IMR-90 (cell line): Measurements from ENCODE around the gene SMOC1. TPM values are rescaled to one million over a fixed set of nuclear protein-coding genes. Genes with fewer than 3 reads are reported as not detected.

Source experiments
- ATAC-seq: fragments of 200-7000 bp; cut with Tn5 transposase; 2 replicates; pipeline ENCODE4 v1.9.1; 2020; ENCODE audit warnings: low read depth, mild to moderate bottlenecking, moderate library complexity
- BruUV-seq: library from RNA; stranded (reverse); fragments of 400-500 nt; replicated peaks from 2 replicates; lab custom pipeline; 2021; lab: Mats Ljungman, UMichigan
- CTCF ChIA-PET: fragments of 300-600 bp; formaldehyde crosslinking; extraction: SDS; loops from one replicate; lab custom pipeline; 2021; ENCODE audit warnings: antibody characterized with exemption; lab: Yijun Ruan, JAX
- POLR2A ChIA-PET: fragments of 300-600 bp; sonication (Branson Sonifier 250); formaldehyde crosslinking; loops from one replicate; lab custom pipeline; 2022; ENCODE audit warnings: antibody characterized with exemption; ENCODE audit not compliant: unreplicated experiment; lab: Charles Lee
- DNase-seq: peaks from one replicate; pipeline ENCODE4 v3.0.0; 2013
- H2AFZ ChIP-seq: replicated peaks from 2 replicates; pipeline ENCODE3; 2013; ENCODE audit warnings: low read length, mild to moderate bottlenecking; ENCODE audit not compliant: poor library complexity
- H2AK5ac ChIP-seq: 2 replicates; pipeline ENCODE4 v1.6.1; 2013; ENCODE audit warnings: low read depth, low read length, inconsistent platforms
- H2AK9ac ChIP-seq: replicated peaks from 2 replicates; pipeline ENCODE3; 2013; ENCODE audit warnings: mild to moderate bottlenecking, low read depth, low read length, moderate library complexity; ENCODE audit not compliant: poor library complexity
- H2BK120ac ChIP-seq: 2 replicates; pipeline ENCODE4 v1.6.1; 2013; ENCODE audit warnings: low read depth, low read length, inconsistent platforms
- H2BK15ac ChIP-seq: 3 replicates; pipeline ENCODE4 v1.6.1; 2013; ENCODE audit warnings: low read depth, low read length, inconsistent platforms
- H2BK20ac ChIP-seq: 2 replicates; pipeline ENCODE4 v1.6.1; 2013; ENCODE audit warnings: low read depth, mild to moderate bottlenecking, inconsistent platforms, low read length, moderate library complexity
- H2BK5ac ChIP-seq: 2 replicates; pipeline ENCODE4 v1.6.1; 2013; ENCODE audit warnings: mild to moderate bottlenecking, low read depth, low read length, inconsistent platforms; ENCODE audit not compliant: poor library complexity, severe bottlenecking
- H3K14ac ChIP-seq: replicated peaks from 2 replicates; pipeline ENCODE4 v1.6.1; 2013; ENCODE audit warnings: low read depth, low read length, inconsistent platforms
- H3K18ac ChIP-seq: 2 replicates; pipeline ENCODE4 v1.6.1; 2013; ENCODE audit warnings: low read depth, low read length, control low read depth
- H3K23ac ChIP-seq: 2 replicates; pipeline ENCODE4 v1.6.1; 2013; ENCODE audit warnings: low read depth, low read length, inconsistent platforms
- H3K27ac ChIP-seq: 2 replicates; pipeline ENCODE4 v1.5.1; 2013; ENCODE audit warnings: mild to moderate bottlenecking, control low read depth, low read length; ENCODE audit not compliant: insufficient read depth
- H3K27me3 ChIP-seq: 2 replicates; pipeline ENCODE4 v1.6.1; 2013; ENCODE audit warnings: low read length; ENCODE audit not compliant: control insufficient read depth, insufficient read depth
- H3K36me3 ChIP-seq: 2 replicates; pipeline ENCODE4 v1.6.1; 2013; ENCODE audit warnings: low read length, mixed read lengths; ENCODE audit not compliant: control insufficient read depth, insufficient read depth
- H3K4ac ChIP-seq: 2 replicates; pipeline ENCODE4 v1.6.1; 2013; ENCODE audit warnings: low read depth, low read length, inconsistent platforms
- H3K4me1 ChIP-seq: 2 replicates; pipeline ENCODE4 v1.6.1; 2013; ENCODE audit warnings: low read length, mixed read lengths; ENCODE audit not compliant: control insufficient read depth, insufficient read depth
- H3K4me2 ChIP-seq: 2 replicates; pipeline ENCODE4 v1.6.1; 2013; ENCODE audit warnings: low read depth, mild to moderate bottlenecking, control low read depth, low read length, moderate library complexity
- H3K4me3 ChIP-seq: 2 replicates; pipeline ENCODE4 v1.5.1; 2013; ENCODE audit warnings: low read depth, mild to moderate bottlenecking, control low read depth, low read length, moderate library complexity; ENCODE audit not compliant: insufficient read depth
- H3K56ac ChIP-seq: 2 replicates; pipeline ENCODE4 v1.6.1; 2013; ENCODE audit warnings: low read length, inconsistent platforms; ENCODE audit not compliant: insufficient read depth; ENCODE audit errors: extremely low read depth
- H3K79me1 ChIP-seq, 2 experiments: 2 replicates each; pipeline ENCODE4 v1.6.1; 2013; ENCODE audit warnings: low read length in 2 of 2, inconsistent platforms in 1 of 2, low read depth in 1 of 2
- H3K9ac ChIP-seq: 2 replicates; pipeline ENCODE4 v1.6.1; 2013; ENCODE audit warnings: low read depth, low read length, control low read depth
- H3K9me1 ChIP-seq: 2 replicates; pipeline ENCODE4 v1.6.1; 2013; ENCODE audit warnings: low read length, inconsistent platforms; ENCODE audit not compliant: insufficient read depth
- H3K9me3 ChIP-seq: 2 replicates; pipeline ENCODE4 v1.6.1; 2013; ENCODE audit warnings: low read length; ENCODE audit not compliant: control insufficient read depth, insufficient read depth
- H4K20me1 ChIP-seq: 2 replicates; pipeline ENCODE4 v1.6.1; 2013; ENCODE audit warnings: low read length, inconsistent platforms; ENCODE audit not compliant: insufficient read depth
- H4K5ac ChIP-seq: 2 replicates; pipeline ENCODE4 v1.6.1; 2013; ENCODE audit warnings: mild to moderate bottlenecking, low read depth, low read length, control low read depth
- H4K8ac ChIP-seq, 2 experiments: 2 replicates each; pipeline ENCODE4 v1.6.1; 2013; ENCODE audit warnings: low read depth in 2 of 2, low read length in 2 of 2, control low read depth in 1 of 2, inconsistent platforms in 1 of 2
- H4K91ac ChIP-seq: 2 replicates; pipeline ENCODE4 v1.6.1; 2013; ENCODE audit warnings: low read depth, low read length, inconsistent platforms; ENCODE audit not compliant: insufficient read depth
- BHLHE40 ChIP-seq: fragments of 150-350 bp; IDR thresholded peaks from 2 replicates; pipeline ENCODE4 v1.6.1; 2016; ENCODE audit warnings: mild to moderate bottlenecking, low read depth, low read length
- CEBPB ChIP-seq: IDR thresholded peaks from 2 replicates; pipeline ENCODE4 v1.6.1; 2012; ENCODE audit warnings: low read depth, low read length, improper control_type of control experiment
- CHD1 ChIP-seq: IDR thresholded peaks from 2 replicates; pipeline ENCODE4 v1.6.1; 2012; ENCODE audit warnings: low read depth, low read length, improper control_type of control experiment
- CTCF ChIP-seq: conservative IDR thresholded peaks from 2 replicates; pipeline ENCODE4 v1.5.1; 2012; ENCODE audit warnings: mild to moderate bottlenecking, low read depth, low read length, improper control_type of control experiment
- ELK1 ChIP-seq: fragments of 150-350 bp; IDR thresholded peaks from 2 replicates; pipeline ENCODE4 v1.6.1; 2016; ENCODE audit warnings: low read depth, mild to moderate bottlenecking, low read length, moderate library complexity, borderline replicate concordance
- FOS ChIP-seq: fragments of 150-350 bp; IDR thresholded peaks from 2 replicates; pipeline ENCODE4 v1.6.1; 2016; ENCODE audit warnings: low read depth, low read length
- MAFK ChIP-seq: IDR thresholded peaks from 2 replicates; pipeline ENCODE4 v1.6.1; 2012; ENCODE audit warnings: low read depth, low read length, improper control_type of control experiment
- MAZ ChIP-seq: IDR thresholded peaks from 2 replicates; pipeline ENCODE4 v1.6.1; 2012; ENCODE audit warnings: low read depth, mild to moderate bottlenecking, low read length, improper control_type of control experiment, moderate library complexity, borderline replicate concordance
- MXI1 ChIP-seq: IDR thresholded peaks from 2 replicates; pipeline ENCODE4 v1.6.1; 2012; ENCODE audit warnings: low read depth, mild to moderate bottlenecking, low read length, moderate library complexity, borderline replicate concordance
- NFE2L2 ChIP-seq: fragments of 150-350 bp; IDR thresholded peaks from 2 replicates; pipeline ENCODE4 v1.6.1; 2016; ENCODE audit warnings: low read depth, mild to moderate bottlenecking, low read length
- RAD21 ChIP-seq: IDR thresholded peaks from 2 replicates; pipeline ENCODE4 v1.6.1; 2012; ENCODE audit warnings: low read length, improper control_type of control experiment
- RCOR1 ChIP-seq: IDR thresholded peaks from 2 replicates; pipeline ENCODE4 v1.6.1; 2012; ENCODE audit warnings: mild to moderate bottlenecking, low read length, improper control_type of control experiment; ENCODE audit not compliant: insufficient replicate concordance
- RFX5 ChIP-seq: IDR thresholded peaks from 2 replicates; pipeline ENCODE4 v1.8.0; 2012; ENCODE audit warnings: low read depth, mild to moderate bottlenecking, low read length, moderate library complexity
- SMC3 ChIP-seq: fragments of 150-350 bp; IDR thresholded peaks from 2 replicates; pipeline ENCODE4 v1.6.1; 2016; ENCODE audit warnings: low read depth, mild to moderate bottlenecking, antibody characterized with exemption, low read length, moderate library complexity
- USF2 ChIP-seq: fragments of 150-350 bp; IDR thresholded peaks from 2 replicates; pipeline ENCODE4 v1.6.1; 2017; ENCODE audit warnings: mild to moderate bottlenecking, antibody characterized with exemption, low read length, low read depth
- WGBS, 2 experiments: methylation state at CpG; one replicate each; pipeline versions ENCODE4 v1.1.5 to v1.1.7; 2013; ENCODE audit warnings: missing lambda C conversion rate in 2 of 2; ENCODE audit not compliant: insufficient read length in 1 of 2; ENCODE audit errors: extremely low coverage in 2 of 2; 5-methylcytosine and 5-hydroxymethylcytosine counted together
- dilution Hi-C: fragments of 300-500 bp; cut with HindIII; formaldehyde crosslinking; loops from one replicate; pipeline ENCODE4 v1.14.3; 2018; ENCODE audit warnings: low sequenced_read_pairs; ENCODE audit not compliant: unreplicated experiment
- in situ Hi-C: fragments of 300-500 bp; cut with MboI; formaldehyde crosslinking; loops from 3 replicates; pipeline ENCODE4 v1.14.3; 2019; ENCODE audit warnings: low sequenced_read_pairs, inconsistent platforms, mixed read lengths
- intact Hi-C: fragments of 100-400 bp; cut with micrococcal nuclease; formaldehyde crosslinking; loops from 2 replicates; pipeline ENCODE4 v1.10.0; 2022
- polyA plus RNA-seq, 3 experiments: library from polyadenylated mRNA; depleted of rRNA; stranded (reverse); fragments of >200 nt; gene quantifications; 2 replicates each; pipeline ENCODE4 v1.2.3, GENCODE V29; 2012; ENCODE audit warnings: low replicate concordance in 1 of 3
- total RNA-seq: library from RNA; depleted of rRNA; stranded (reverse); fragments of >200 nt; gene quantifications from 2 replicates; pipeline ENCODE4 v1.2.3, GENCODE V29; 2012

Gene SMOC1
- total and polyA plus RNA-seq, 2 of the 4 experiments (the other 2 are of a cell fraction), result 0.90 to 4.1 TPM

GRCh38 chr14:69909826-69910550 is 30.8 kb downstream of the SMOC1 start:
- Histone ChIP-seq H2BK20ac (no peak overlapping the region), H3K27ac (no peak overlapping the region), H3K4me2 (no peak overlapping the region), H3K4me3 (no peak overlapping the region), H2BK120ac (no peak overlapping the region), H4K8ac (no peak overlapping the region), H3K14ac (no peak overlapping the region), H2AK9ac (no peak overlapping the region), H3K36me3 (no peaks in the 10 kb centered on the region), H2BK15ac (no peak overlapping the region), H3K9ac (no peak overlapping the region), H3K4ac (no peak overlapping the region), H4K20me1 (no peaks in the 10 kb centered on the region), H3K9me3 (no peaks in the 10 kb centered on the region), H3K79me1 (peaks cover 0 to 11% of the 10 kb centered on the region in 2 experiments; a peak in 3 of 4 replicates), H2AFZ (no peak overlapping the region), H3K9me1 (0 out of 2 replicates have a peak, but pooled peaks cover 2% of the 10 kb centered on the region), H2BK5ac (no peak overlapping the region), H3K23ac (no peak overlapping the region), H3K18ac (no peak overlapping the region), H3K27me3 (no peaks in the 10 kb centered on the region), H2AK5ac (no peak overlapping the region), H3K4me1 (peaks cover 8% of the 10 kb centered on the region), H4K5ac (no peak overlapping the region), H4K91ac (no peak overlapping the region), H3K56ac (no peak overlapping the region)
- dilution Hi-C loops (no loop called here), in situ Hi-C loops (no loop called here), intact Hi-C loops (no loop called here)
- DNase-seq (no peak), ATAC-seq (no peak)
- no TSS peak for BruUV-seq
- CTCF ChIA-PET, result interaction anchor here (0.7 kb wide), 1 partner anchor 1802 kb away, joined by 7 read pairs; no protein-coding TSS in a partner anchor
- POLR2A ChIA-PET, result no interaction called here
- WGBS, 2 experiments, result 93% methylated on average over 3 of the region's 7 CpGs; no CpG with 5 or more reads in 1 of the 2 experiments
- no peak for TF ChIP-seq NFE2L2
- TF ChIP-seq RFX5, result no peak
- TF ChIP-seq RAD21, result no peak
- no peak for TF ChIP-seq ELK1
- TF ChIP-seq RCOR1, result no peak
- no peak for TF ChIP-seq MAFK
- no peak for TF ChIP-seq SMC3
- no peak for TF ChIP-seq USF2
- TF ChIP-seq BHLHE40, result no peak
- no peak for TF ChIP-seq CHD1
- TF ChIP-seq MXI1, result no peak
- TF ChIP-seq MAZ, result no peak
- no peak for TF ChIP-seq FOS
- no peak for TF ChIP-seq CTCF
- TF ChIP-seq CEBPB, result no peak
